HepG2 (cell line): ENCODE data around the gene GALNT15. TPM values are rescaled to one million over a fixed set of nuclear protein-coding genes. Genes with fewer than 3 reads are reported as not detected.

Experiments used
- ATAC-seq: fragments of 200-7000 bp; cut with Tn5 transposase; 3 replicates; pipeline ENCODE4 v1.9.1; 2020; ENCODE audit warnings: mild to moderate bottlenecking, moderate library complexity
- BruUV-seq: library from RNA; stranded (reverse); fragments of 400-500 nt; replicated peaks from 2 replicates; lab custom pipeline; 2021; lab: Mats Ljungman, UMichigan
- CTCF ChIA-PET: fragments of 300-600 bp; formaldehyde crosslinking; extraction: SDS; loops from one replicate; lab custom pipeline; 2021; ENCODE audit warnings: low total read pairs, inconsistent platforms, low intra/inter-chr PET ratio; lab: Yijun Ruan, JAX
- POLR2A ChIA-PET: fragments of 350-600 bp; sonication (Branson Sonifier 250); formaldehyde crosslinking; loops from one replicate; lab custom pipeline; 2020; ENCODE audit warnings: antibody characterized with exemption, inconsistent platforms; lab: Yijun Ruan, JAX
- DNase-seq: peaks from one replicate; pipeline ENCODE4 v3.0.0-alpha.2; 2015; ENCODE audit warnings: low spot score
- FAIRE-seq: peaks from 3 replicates; lab custom pipeline; 2011; peaks lifted over from hg19 to GRCh38; lab: Jason Lieb, UNC
- H2AFZ ChIP-seq: one replicate; pipeline ENCODE4 v1.6.1; 2011; ENCODE audit warnings: low read length, inconsistent platforms
- H3K27ac ChIP-seq: fragments of 300-600 bp; 3 replicates; pipeline ENCODE4 v1.8.0; 2011; ENCODE audit warnings: mixed run types, mild to moderate bottlenecking, mixed read lengths, low read length, inconsistent platforms; ENCODE audit not compliant: insufficient read depth; ENCODE audit errors: extremely low read length
- H3K27me3 ChIP-seq, 2 experiments: fragments of 200-600 bp in 1 of 2; 2 replicates in 1 of 2; 3 replicates in 1 of 2; pipeline versions ENCODE4 v1.6.0 to v1.8.0; 2011; ENCODE audit warnings: low read length in 2 of 2, mild to moderate bottlenecking in 2 of 2, moderate library complexity in 2 of 2, inconsistent platforms in 1 of 2; ENCODE audit not compliant: insufficient read depth in 2 of 2, control insufficient read depth in 1 of 2
- H3K36me3 ChIP-seq, 2 experiments: fragments of 200-600 bp in 1 of 2; replicated peaks in 1 of 2; 2 replicates in 1 of 2; 3 replicates in 1 of 2; pipeline versions ENCODE4 v1.5.1 to v1.8.0; 2011; ENCODE audit warnings: low read length in 2 of 2, inconsistent platforms in 1 of 2; ENCODE audit not compliant: insufficient read depth in 2 of 2, control insufficient read depth in 1 of 2
- H3K4me1 ChIP-seq: 2 replicates; pipeline ENCODE4 v1.5.1; 2012; ENCODE audit warnings: low read length, inconsistent platforms; ENCODE audit not compliant: insufficient read depth
- H3K4me2 ChIP-seq: 2 replicates; pipeline ENCODE4 v1.6.0; 2011; ENCODE audit warnings: low read depth, low read length, inconsistent platforms
- H3K4me3 ChIP-seq, 3 experiments: fragments of 200-600 bp in 1 of 3; sonication (generic), shearing (Covaris generic) in 1 of 3; replicated peaks in 1 of 3; 2 replicates each; pipeline ENCODE4 v1.5.1; 2011 to 2016; ENCODE audit warnings: low read length in 3 of 3, inconsistent platforms in 2 of 3, low read depth in 2 of 3, mild to moderate bottlenecking in 2 of 3, control low read depth in 1 of 3, mixed read lengths in 1 of 3; ENCODE audit not compliant: insufficient read depth in 1 of 3
- H3K79me2 ChIP-seq: one replicate; pipeline ENCODE4 v1.6.1; 2011; ENCODE audit warnings: low read length, inconsistent platforms; ENCODE audit not compliant: insufficient read depth
- H3K9ac ChIP-seq: 2 replicates; pipeline ENCODE4 v1.6.0; 2011; ENCODE audit warnings: mild to moderate bottlenecking, low read depth, low read length, inconsistent platforms; ENCODE audit not compliant: insufficient read depth
- H3K9me3 ChIP-seq: 2 replicates; pipeline ENCODE4 v1.5.1; 2012; ENCODE audit warnings: mild to moderate bottlenecking, low read length
- H4K20me1 ChIP-seq: 2 replicates; pipeline ENCODE4 v1.6.0; 2011; ENCODE audit warnings: inconsistent platforms, mild to moderate bottlenecking, low read length, moderate library complexity; ENCODE audit not compliant: insufficient read depth
- HES4 ChIP-seq: sonication (generic); formaldehyde crosslinking; IDR thresholded peaks from 2 replicates; pipeline ENCODE4 v1.9.0; 2021; ENCODE audit warnings: mild to moderate bottlenecking, missing genetic modification reagents, borderline replicate concordance
- RFX5 ChIP-seq: IDR thresholded peaks from 2 replicates; pipeline ENCODE4 v1.6.1; 2011; ENCODE audit warnings: low read depth, low read length, improper control_type of control experiment
- SAFB2 ChIP-seq: sonication (generic); formaldehyde crosslinking; IDR thresholded peaks from 2 replicates; pipeline ENCODE4 v1.5.1; 2020; ENCODE audit warnings: missing genetic modification reagents, low read depth, mild to moderate bottlenecking, borderline replicate concordance
- ZMYM3 ChIP-seq: sonication (generic); formaldehyde crosslinking; IDR thresholded peaks from 2 replicates; pipeline ENCODE4 v1.5.1; 2020; ENCODE audit warnings: mild to moderate bottlenecking, missing genetic modification reagents
- ZNF367 ChIP-seq: sonication (generic); formaldehyde crosslinking; IDR thresholded peaks from 2 replicates; pipeline ENCODE4 v1.4.0; 2020; ENCODE audit warnings: missing genetic modification reagents, borderline replicate concordance
- ZNF562 ChIP-seq: sonication (generic); formaldehyde crosslinking; IDR thresholded peaks from 2 replicates; pipeline ENCODE4 v1.8.0; 2022; ENCODE audit warnings: missing genetic modification reagents, borderline replicate concordance
- ZNF577 ChIP-seq: sonication (generic); formaldehyde crosslinking; IDR thresholded peaks from 2 replicates; pipeline ENCODE4 v1.4.0; 2020; ENCODE audit warnings: mild to moderate bottlenecking, low read depth, missing genetic modification reagents, borderline replicate concordance
- ZNF773 ChIP-seq: sonication (generic); formaldehyde crosslinking; IDR thresholded peaks from 2 replicates; pipeline ENCODE4 v1.4.0; 2020; ENCODE audit warnings: missing genetic modification reagents, borderline replicate concordance
- ZNF775 ChIP-seq: sonication (generic); formaldehyde crosslinking; IDR thresholded peaks from 2 replicates; pipeline ENCODE4 v1.4.0; 2020; ENCODE audit warnings: missing genetic modification reagents, mild to moderate bottlenecking, moderate library complexity, borderline replicate concordance
- ZNF777 ChIP-seq: sonication (generic); formaldehyde crosslinking; IDR thresholded peaks from 2 replicates; pipeline ENCODE4 v1.4.0; 2020; ENCODE audit warnings: missing genetic modification reagents
- WGBS: methylation state at CpG from one replicate; pipeline ENCODE4 v1.1.6; 2017; ENCODE audit warnings: low lambda C conversion rate; 5-methylcytosine and 5-hydroxymethylcytosine counted together
- in situ Hi-C: cut with HindIII; loops from 2 replicates; pipeline ENCODE4 v1.10.0; 2017; ENCODE audit warnings: low pct_unique_long_range_greater_than_20kb; ENCODE audit not compliant: extremely low pct_ligation_motif_present
- intact Hi-C: fragments of 100-400 bp; cut with micrococcal nuclease; formaldehyde crosslinking; loops from one replicate; pipeline ENCODE4 v1.10.0; 2022; ENCODE audit not compliant: unreplicated experiment
- polyA plus RNA-seq, 8 experiments: library from polyadenylated mRNA; depleted of rRNA in 3 of 8; stranded (reverse) in 7 of 8; unstranded in 1 of 8; fragments of >200 nt; fragmentation: Illumina TruSeq in 4 of 8; extraction: Trizol in 4 of 8; gene quantifications; 2 replicates each; pipeline versions ENCODE4 v1.2.1 to v1.2.3, GENCODE V29; 2011 to 2016; ENCODE audit warnings: low read depth in 4 of 8, missing spikeins in 1 of 8, mixed read lengths in 1 of 8; ENCODE audit not compliant: insufficient read depth in 1 of 8
- total RNA-seq, 5 experiments: library from RNA; depleted of rRNA; stranded (reverse); fragments of >200 nt; fragmentation: Illumina TruSeq; extraction: Trizol; gene quantifications; 2 replicates each; pipeline ENCODE4 v1.2.3, GENCODE V29; 2016; ENCODE audit warnings: low read depth in 1 of 5
- TF ChIP-seq, protein P1 (sequence below): sonication (generic); formaldehyde crosslinking; conservative IDR thresholded peaks from 2 replicates; pipeline ENCODE4 v1.4.0; 2020; ENCODE audit warnings: missing genetic modification reagents
- TF ChIP-seq, protein P2 (sequence below): sonication (generic); formaldehyde crosslinking; IDR thresholded peaks from 2 replicates; pipeline ENCODE4 v1.5.0; 2020; ENCODE audit warnings: mild to moderate bottlenecking, missing genetic modification reagents

GALNT15 gene
- total and polyA plus RNA-seq, 2 of the 13 experiments (the other 11 are each of a cell fraction or from before 2014, with no cell fraction given) = 0.02 to 0.04 TPM

DNA sequence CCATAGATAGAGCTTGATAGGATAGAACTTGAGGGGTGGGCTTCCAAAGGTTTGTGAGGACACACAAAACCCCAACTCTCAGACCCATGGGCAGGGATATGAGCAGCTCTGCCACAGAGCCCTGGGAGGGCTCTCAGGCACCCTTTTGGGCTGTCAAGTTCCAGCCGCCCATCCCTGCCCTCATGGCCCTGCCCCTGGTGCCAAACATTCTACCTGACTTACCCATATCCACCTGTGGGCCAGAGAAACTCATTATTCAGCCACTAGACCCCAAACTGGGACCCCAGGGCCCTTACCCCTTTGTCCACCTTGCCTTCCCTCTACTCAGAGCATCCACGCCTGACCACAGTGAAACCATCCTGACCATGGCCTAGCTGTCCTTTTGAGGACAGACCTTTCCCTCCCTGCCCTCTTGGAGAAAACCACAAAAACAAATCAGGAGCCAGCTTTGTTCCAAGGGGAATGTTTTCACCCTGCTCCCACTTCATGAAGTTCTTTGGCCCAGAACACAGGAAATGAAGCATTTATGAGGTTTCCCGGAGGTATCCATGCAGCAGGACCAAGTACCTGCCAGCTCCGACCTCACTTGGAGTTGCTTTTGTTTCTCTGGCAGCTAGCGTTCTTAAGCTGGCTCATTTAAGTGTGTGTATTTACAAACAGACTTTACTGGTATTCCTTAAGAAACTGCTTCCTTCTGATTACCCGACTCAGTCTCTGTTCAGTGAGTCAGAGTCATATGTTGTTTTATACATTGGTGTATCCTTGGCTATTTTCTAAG lies 34.2 kb upstream of the GALNT15 start (continued):
- TF ChIP-seq ZNF562 (CRISPR knock-in tag) (no peak), SAFB2 (CRISPR knock-in tag) (no peak), ZNF577 (CRISPR knock-in tag) (no peak), ZMYM3 (CRISPR knock-in tag) (no peak)
- TF ChIP-seq, protein P1, sequence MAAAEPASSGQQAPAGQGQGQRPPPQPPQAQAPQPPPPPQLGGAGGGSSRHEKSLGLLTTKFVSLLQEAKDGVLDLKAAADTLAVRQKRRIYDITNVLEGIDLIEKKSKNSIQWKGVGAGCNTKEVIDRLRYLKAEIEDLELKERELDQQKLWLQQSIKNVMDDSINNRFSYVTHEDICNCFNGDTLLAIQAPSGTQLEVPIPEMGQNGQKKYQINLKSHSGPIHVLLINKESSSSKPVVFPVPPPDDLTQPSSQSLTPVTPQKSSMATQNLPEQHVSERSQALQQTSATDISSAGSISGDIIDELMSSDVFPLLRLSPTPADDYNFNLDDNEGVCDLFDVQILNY = no peak

DNA sequence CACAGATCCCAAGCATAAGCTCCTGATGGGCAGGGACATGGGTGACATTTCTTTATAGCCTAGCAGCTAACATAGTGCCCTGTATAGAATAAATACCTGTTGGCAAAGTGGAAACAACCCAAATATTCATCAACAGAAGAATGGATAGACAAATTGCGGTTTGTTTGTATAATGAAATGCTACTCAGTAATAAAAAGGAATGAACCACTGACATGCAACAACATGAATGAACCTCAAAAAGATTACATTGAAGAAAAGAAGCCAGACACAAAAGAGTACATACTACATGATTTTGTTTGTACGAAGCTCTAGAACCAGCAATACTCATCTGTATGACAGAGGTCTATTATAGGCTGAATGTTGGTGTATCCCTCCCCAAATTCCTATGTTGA lies 33.6 kb upstream of the GALNT15 start:
- H3K9me3 ChIP-seq = peaks cover 9% of the 10 kb centered on the region; the same call in 1 of the 2 replicates
- in situ Hi-C loops = no loop called here
- no peaks in the 10 kb centered on the region for H3K4me1 ChIP-seq
- intact Hi-C loops = loop anchor here (1.0 kb wide), 1 partner anchor 93 kb away; no protein-coding TSS in a partner anchor
- H3K36me3 ChIP-seq = no peaks in the 10 kb centered on the region
- H3K27ac ChIP-seq = no peak overlapping the region
- no peaks in the 10 kb centered on the region for H4K20me1 ChIP-seq
- CTCF ChIA-PET = interaction anchor here (1.5 kb wide), 1 partner anchor 92 kb away, joined by 10 read pairs; no protein-coding TSS in a partner anchor
- TF ChIP-seq HES4 (CRISPR knock-in tag) = no peak
- no peak for TF ChIP-seq ZNF367 (CRISPR knock-in tag)
- TF ChIP-seq, protein P2, sequence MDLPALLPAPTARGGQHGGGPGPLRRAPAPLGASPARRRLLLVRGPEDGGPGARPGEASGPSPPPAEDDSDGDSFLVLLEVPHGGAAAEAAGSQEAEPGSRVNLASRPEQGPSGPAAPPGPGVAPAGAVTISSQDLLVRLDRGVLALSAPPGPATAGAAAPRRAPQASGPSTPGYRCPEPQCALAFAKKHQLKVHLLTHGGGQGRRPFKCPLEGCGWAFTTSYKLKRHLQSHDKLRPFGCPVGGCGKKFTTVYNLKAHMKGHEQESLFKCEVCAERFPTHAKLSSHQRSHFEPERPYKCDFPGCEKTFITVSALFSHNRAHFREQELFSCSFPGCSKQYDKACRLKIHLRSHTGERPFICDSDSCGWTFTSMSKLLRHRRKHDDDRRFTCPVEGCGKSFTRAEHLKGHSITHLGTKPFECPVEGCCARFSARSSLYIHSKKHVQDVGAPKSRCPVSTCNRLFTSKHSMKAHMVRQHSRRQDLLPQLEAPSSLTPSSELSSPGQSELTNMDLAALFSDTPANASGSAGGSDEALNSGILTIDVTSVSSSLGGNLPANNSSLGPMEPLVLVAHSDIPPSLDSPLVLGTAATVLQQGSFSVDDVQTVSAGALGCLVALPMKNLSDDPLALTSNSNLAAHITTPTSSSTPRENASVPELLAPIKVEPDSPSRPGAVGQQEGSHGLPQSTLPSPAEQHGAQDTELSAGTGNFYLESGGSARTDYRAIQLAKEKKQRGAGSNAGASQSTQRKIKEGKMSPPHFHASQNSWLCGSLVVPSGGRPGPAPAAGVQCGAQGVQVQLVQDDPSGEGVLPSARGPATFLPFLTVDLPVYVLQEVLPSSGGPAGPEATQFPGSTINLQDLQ (CRISPR knock-in tag) = no peak
- no peak for TF ChIP-seq ZNF775 (CRISPR knock-in tag)
- TF ChIP-seq RFX5 = no peak
- no peak for TF ChIP-seq ZNF777 (CRISPR knock-in tag)
- TF ChIP-seq ZNF773 (CRISPR knock-in tag) = no peak
- TF ChIP-seq, all 625 proteins: peak for 0
- Histone ChIP-seq H3K4me3 (no peak overlapping the region), H3K4me2 (no peak overlapping the region), H3K27me3 (peaks cover 0 to 17% of the 10 kb centered on the region in 2 experiments; a peak in 2 of 5 replicates), H3K9ac (no peak overlapping the region), H3K79me2 (no peaks in the 10 kb centered on the region), H2AFZ (no peak overlapping the region)
- DNase-seq (no peak), FAIRE-seq (no peak), ATAC-seq (no peak)
- WGBS = 44% methylated on average over 2 of the region's 2 CpGs
- BruUV-seq = no TSS peak
- POLR2A ChIA-PET = interaction anchor here (1.5 kb wide), 1 partner anchor 80 kb away, joined by 4 read pairs; no protein-coding TSS in a partner anchor
